ENCODE data around the gene CLDN11.

Gene CLDN11

DNA sequence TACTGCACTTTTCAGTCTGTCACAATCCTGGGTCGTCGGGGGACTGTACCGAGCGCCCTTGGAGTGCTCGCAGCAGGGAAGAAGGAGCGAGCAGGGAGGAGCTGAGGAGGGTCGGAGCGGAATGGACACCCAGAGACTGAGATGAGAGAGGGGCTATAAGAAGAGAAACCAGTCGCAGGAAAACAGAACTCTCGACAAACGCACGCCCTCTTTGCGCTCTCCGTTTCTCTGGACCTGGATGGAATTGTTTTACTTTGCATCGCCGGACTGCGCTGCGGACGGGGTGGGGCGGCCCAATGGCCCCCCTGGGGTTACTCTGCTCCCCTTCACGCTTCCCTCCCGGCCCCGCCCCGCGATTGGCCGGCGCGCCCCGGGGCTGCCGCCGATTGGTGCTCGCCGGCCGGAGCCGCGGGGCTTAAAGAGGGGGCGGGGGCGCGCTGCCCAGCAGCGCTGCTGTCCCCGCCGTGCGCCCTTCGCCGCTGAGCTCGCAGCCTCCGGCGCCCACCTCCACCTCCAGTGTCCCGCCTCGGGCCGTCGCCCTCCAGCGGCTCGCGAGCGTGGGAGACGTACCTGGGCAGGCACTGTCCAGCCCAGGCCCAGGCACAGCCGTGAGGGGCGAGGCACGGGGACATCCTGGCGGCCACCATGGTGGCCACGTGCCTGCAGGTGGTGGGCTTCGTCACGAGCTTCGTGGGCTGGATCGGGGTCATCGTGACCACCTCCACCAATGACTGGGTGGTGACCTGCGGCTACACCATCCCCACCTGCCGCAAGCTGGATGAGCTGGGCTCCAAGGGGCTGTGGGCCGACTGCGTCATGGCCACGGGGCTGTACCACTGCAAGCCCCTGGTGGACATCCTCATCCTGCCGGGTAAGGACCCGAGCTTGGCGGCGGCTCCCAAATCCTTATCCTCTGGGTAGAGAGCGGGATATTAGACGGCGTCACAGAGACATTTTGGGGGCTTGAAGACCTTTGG, at the start of gene CLDN11:
TSS of gene CLDN11 (plus strand) at position 447 of the 977 bp plus-strand sequence. CDS start at position 646, 199 bp downstream.
- DNase-seq (ENCODE audit: low read depth in 2 of 2): peak; percentile 55 to 68
- TF ChIP-seq, protein P1, sequence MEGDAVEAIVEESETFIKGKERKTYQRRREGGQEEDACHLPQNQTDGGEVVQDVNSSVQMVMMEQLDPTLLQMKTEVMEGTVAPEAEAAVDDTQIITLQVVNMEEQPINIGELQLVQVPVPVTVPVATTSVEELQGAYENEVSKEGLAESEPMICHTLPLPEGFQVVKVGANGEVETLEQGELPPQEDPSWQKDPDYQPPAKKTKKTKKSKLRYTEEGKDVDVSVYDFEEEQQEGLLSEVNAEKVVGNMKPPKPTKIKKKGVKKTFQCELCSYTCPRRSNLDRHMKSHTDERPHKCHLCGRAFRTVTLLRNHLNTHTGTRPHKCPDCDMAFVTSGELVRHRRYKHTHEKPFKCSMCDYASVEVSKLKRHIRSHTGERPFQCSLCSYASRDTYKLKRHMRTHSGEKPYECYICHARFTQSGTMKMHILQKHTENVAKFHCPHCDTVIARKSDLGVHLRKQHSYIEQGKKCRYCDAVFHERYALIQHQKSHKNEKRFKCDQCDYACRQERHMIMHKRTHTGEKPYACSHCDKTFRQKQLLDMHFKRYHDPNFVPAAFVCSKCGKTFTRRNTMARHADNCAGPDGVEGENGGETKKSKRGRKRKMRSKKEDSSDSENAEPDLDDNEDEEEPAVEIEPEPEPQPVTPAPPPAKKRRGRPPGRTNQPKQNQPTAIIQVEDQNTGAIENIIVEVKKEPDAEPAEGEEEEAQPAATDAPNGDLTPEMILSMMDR (IDR thresholded peaks at IDR 0.05; ENCODE audit: low read depth, low read length): peak; percentile 29
- peak within 1 kb of the TSS; percentile 58 to 73 for H3K4me3 ChIP-seq (replicated peaks in 1 of 2; ENCODE audit: low read depth in 2 of 2, low read length in 2 of 2)

DNA sequence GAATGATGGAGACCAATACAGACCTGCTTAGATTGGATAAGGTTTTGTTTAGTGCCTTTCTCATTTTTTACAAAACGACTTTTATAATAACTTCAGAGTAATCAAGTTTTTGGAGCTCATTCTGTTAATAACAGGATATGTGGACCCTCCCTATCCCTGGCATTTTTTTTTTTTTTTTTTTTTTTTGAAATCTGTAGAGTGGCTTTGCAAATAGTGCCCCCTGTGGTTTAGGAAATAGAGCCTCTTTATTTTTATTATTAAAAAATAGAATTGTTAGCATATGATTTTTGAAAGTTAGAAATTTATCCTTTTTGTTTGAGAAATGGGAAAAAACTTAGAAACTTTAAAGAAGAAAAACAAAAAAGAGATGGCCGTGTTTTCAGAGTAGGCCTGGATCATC, 49.7 kb upstream of the CLDN11 start:
- peak in 1 of 2 donors; percentile 25 for DNase-seq (ENCODE audit: low read depth in 2 of 2)
- H3K4me3 ChIP-seq (replicated peaks in 1 of 2; ENCODE audit: low read depth in 2 of 2, low read length in 2 of 2): no peak overlapping the region
- TF ChIP-seq, protein P1 (IDR thresholded peaks at IDR 0.05; ENCODE audit: low read depth, low read length): peak; percentile 36

GRCh38 chr3:170372190-170372879, 46.3 kb upstream of the CLDN11 start:
- DNase-seq (ENCODE audit: low read depth in 2 of 2): no peak
- TF ChIP-seq, protein P1 (IDR thresholded peaks at IDR 0.05; ENCODE audit: low read depth, low read length): no peak
- no peak overlapping the region for H3K4me3 ChIP-seq (replicated peaks in 1 of 2; ENCODE audit: low read depth in 2 of 2, low read length in 2 of 2)

DNA sequence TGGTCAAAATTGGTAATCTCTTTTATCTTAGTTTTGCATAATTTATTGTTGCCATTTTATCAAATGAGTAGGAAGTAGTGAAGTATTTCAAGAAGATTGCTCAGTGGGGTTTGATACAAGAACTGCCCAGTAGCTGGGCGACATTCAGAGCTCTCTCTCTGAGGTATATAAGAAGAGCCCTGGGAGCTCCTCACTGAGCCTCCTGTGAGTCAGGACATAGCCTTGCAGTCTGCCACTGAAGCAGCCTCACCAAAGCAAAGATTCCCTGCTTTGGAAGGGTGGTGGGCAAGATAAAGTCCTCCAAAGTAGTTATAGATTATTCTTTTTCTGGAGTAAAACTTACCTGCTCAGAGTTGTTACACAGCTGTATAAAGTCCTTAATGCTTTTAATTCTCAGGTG, 35.1 kb upstream of the CLDN11 start:
- peak; percentile 18 to 50 for DNase-seq (ENCODE audit: low read depth in 2 of 2)
- H3K4me3 ChIP-seq (replicated peaks in 1 of 2; ENCODE audit: low read depth in 2 of 2, low read length in 2 of 2): no peak overlapping the region
- TF ChIP-seq, protein P1 (IDR thresholded peaks at IDR 0.05; ENCODE audit: low read depth, low read length): no peak

GRCh38 chr3:170386468-170386867, 32.2 kb upstream of the CLDN11 start:
- TF ChIP-seq, protein P1 (IDR thresholded peaks at IDR 0.05; ENCODE audit: low read depth, low read length): no peak
- no peak for DNase-seq (ENCODE audit: low read depth in 2 of 2)
- no peak overlapping the region for H3K4me3 ChIP-seq (replicated peaks in 1 of 2; ENCODE audit: low read depth in 2 of 2, low read length in 2 of 2)

DNA sequence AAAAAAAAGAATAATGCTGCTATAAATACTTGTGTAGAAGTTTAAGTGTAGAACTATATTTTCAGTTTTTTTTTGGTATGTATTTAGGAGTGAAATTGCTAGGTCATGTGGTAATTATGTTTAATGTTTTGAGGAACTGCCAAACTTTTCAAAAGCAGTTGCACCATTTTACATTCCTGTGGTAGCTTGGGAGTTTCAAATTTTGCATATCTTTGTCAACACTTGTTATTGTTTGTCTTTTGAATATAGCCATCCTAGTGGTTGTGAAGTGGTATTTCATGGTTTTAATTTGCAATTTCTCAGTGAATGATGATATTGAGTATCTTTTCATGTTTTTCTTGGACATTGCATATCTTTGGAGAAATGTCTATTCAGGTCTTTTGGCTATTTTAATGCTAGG, 30.7 kb upstream of the CLDN11 start:
- TF ChIP-seq, protein P1 (IDR thresholded peaks at IDR 0.05; ENCODE audit: low read depth, low read length): peak; percentile 2
- H3K4me3 ChIP-seq (replicated peaks in 1 of 2; ENCODE audit: low read depth in 2 of 2, low read length in 2 of 2): no peak overlapping the region
- peak; percentile 57 to 71 for DNase-seq (ENCODE audit: low read depth in 2 of 2)

Data from cardiac fibroblast (primary cell).